ENCODE measurements around the gene PARP2.

The PARP2 gene, protein sequence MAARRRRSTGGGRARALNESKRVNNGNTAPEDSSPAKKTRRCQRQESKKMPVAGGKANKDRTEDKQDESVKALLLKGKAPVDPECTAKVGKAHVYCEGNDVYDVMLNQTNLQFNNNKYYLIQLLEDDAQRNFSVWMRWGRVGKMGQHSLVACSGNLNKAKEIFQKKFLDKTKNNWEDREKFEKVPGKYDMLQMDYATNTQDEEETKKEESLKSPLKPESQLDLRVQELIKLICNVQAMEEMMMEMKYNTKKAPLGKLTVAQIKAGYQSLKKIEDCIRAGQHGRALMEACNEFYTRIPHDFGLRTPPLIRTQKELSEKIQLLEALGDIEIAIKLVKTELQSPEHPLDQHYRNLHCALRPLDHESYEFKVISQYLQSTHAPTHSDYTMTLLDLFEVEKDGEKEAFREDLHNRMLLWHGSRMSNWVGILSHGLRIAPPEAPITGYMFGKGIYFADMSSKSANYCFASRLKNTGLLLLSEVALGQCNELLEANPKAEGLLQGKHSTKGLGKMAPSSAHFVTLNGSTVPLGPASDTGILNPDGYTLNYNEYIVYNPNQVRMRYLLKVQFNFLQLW

DNA sequence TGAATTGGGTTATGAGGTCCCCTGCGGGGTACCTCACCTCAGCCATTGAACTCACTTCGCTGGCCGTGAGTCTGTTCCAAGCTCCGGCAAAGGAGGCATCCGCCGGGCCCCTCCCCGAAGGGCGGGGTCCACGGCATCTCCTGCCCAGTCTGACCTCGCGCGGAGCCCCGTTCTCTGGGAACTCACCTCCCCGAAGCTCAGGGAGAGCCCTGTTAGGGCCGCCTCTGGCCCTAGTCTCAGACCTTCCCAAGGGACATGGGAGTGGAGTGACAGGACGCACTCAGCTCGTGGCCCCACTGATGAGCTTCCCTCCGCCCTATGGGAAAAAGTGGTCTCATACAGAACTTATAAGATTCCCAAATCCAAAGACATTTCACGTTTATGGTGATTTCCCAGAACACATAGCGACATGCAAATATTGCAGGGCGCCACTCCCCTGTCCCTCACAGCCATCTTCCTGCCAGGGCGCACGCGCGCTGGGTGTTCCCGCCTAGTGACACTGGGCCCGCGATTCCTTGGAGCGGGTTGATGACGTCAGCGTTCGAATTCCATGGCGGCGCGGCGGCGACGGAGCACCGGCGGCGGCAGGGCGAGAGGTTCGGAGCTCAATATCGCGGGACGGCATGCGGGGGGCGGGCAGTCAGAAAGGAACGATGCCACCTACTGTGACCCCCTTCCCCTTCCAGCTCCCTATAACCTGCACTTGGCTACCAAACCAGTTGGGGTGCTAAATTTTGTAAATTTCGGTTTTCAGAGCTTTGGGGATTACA lies at the start of gene PARP2:
Gene PARP2 (plus strand): TSS at position 544 of the 770 bp plus-strand sequence. CDS start 7 bp downstream, at position 551.
- peak; percentile 99 for DNase-seq
- no peak for TF ChIP-seq CTCF (IDR thresholded peaks at IDR 0.05; ENCODE audit: low read depth, low read length)
- Histone ChIP-seq H3K27me3 (ENCODE audit: insufficient read depth, low read depth, severe bottlenecking) (no peaks in the 10 kb centered on the region), H3K4me3 (ENCODE audit: low read depth, low read length) (peak within 1 kb of the TSS; percentile 100), H3K36me3 (peaks cover 36% of the 10 kb centered on the region), H3K9me3 (ENCODE audit: severe bottlenecking) (no peaks in the 10 kb centered on the region), H3K27ac (peak within 1 kb of the TSS; percentile 90)

DNA sequence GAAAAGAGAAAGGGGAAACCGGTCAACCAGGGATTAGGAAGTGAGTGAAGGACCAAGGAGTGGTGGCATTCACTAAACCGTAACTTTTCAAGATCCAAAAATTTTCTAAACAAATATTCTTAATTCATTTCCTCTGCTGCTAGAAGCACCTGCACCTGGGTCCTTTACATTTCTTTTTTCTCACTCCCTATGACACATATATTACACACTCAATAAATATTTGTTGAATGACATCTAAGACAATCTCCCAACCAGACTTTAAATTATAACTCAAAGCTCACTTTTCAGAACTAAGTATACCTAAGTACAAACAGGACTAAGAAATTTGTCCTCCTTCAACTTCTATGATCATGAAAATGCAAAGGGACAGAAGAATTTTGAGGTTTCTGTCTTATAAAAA lies 48.8 kb upstream of the PARP2 start:
- no peaks in the 10 kb centered on the region for H3K27me3 ChIP-seq (ENCODE audit: insufficient read depth, low read depth, severe bottlenecking)
- no peak for TF ChIP-seq CTCF (IDR thresholded peaks at IDR 0.05; ENCODE audit: low read depth, low read length)
- H3K9me3 ChIP-seq (ENCODE audit: severe bottlenecking): no peaks in the 10 kb centered on the region
- DNase-seq: no peak
- H3K4me3 ChIP-seq (ENCODE audit: low read depth, low read length): no peak overlapping the region
- no peak overlapping the region for H3K27ac ChIP-seq
- H3K36me3 ChIP-seq: peaks cover 41% of the 10 kb centered on the region

- Histone ChIP-seq H3K36me3 (peaks cover 43% of the 10 kb centered on the region), H3K9me3 (ENCODE audit: severe bottlenecking) (no peaks in the 10 kb centered on the region), H3K4me3 (ENCODE audit: low read depth, low read length) (no peak overlapping the region), H3K27ac (no peak overlapping the region), H3K27me3 (ENCODE audit: insufficient read depth, low read depth, severe bottlenecking) (no peaks in the 10 kb centered on the region)
- no peak for TF ChIP-seq CTCF (IDR thresholded peaks at IDR 0.05; ENCODE audit: low read depth, low read length)
- no peak for DNase-seq
These were observed 48.4 kb upstream of the PARP2 start for GRCh38 chr14:20295067-20295466.

DNA sequence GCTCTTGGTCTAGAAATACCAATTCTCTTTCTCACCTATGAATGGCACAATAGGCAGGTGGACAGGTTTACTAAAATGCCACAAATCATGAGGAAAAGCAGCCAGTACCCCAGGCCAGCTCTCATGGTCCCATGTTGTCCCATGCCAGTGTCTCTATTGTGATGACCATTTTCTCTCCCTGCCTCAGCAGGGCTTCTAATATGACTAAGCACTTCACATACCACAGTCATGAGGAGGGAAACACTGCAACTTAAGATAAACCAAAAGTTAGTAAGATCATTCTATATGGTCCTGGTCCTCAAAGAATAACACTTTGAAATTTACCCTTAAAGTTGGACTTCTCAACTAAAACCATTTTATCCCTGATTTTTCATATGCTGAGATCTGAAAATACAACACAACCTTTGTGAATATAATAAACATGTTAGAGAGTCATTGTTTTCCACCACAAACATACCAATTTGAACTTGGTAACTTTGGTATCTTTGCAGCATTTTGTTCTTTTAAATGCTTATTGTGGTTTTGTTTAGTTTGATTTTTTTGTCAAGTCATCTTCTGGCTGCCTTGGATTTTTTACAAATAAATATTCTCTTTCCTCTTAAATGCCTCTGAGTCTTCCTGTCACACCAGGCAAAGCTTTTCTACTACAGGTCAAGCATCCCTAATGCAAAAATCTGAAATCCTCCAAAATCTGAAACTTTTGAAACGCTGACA lies 41.2 kb upstream of the PARP2 start:
- H3K9me3 ChIP-seq (ENCODE audit: severe bottlenecking): no peaks in the 10 kb centered on the region
- no peaks in the 10 kb centered on the region for H3K27me3 ChIP-seq (ENCODE audit: insufficient read depth, low read depth, severe bottlenecking)
- no peak for TF ChIP-seq CTCF (IDR thresholded peaks at IDR 0.05; ENCODE audit: low read depth, low read length)
- H3K27ac ChIP-seq: no peak overlapping the region
- H3K36me3 ChIP-seq: peaks cover 22% of the 10 kb centered on the region
- no peak for DNase-seq
- no peak overlapping the region for H3K4me3 ChIP-seq (ENCODE audit: low read depth, low read length)

DNA sequence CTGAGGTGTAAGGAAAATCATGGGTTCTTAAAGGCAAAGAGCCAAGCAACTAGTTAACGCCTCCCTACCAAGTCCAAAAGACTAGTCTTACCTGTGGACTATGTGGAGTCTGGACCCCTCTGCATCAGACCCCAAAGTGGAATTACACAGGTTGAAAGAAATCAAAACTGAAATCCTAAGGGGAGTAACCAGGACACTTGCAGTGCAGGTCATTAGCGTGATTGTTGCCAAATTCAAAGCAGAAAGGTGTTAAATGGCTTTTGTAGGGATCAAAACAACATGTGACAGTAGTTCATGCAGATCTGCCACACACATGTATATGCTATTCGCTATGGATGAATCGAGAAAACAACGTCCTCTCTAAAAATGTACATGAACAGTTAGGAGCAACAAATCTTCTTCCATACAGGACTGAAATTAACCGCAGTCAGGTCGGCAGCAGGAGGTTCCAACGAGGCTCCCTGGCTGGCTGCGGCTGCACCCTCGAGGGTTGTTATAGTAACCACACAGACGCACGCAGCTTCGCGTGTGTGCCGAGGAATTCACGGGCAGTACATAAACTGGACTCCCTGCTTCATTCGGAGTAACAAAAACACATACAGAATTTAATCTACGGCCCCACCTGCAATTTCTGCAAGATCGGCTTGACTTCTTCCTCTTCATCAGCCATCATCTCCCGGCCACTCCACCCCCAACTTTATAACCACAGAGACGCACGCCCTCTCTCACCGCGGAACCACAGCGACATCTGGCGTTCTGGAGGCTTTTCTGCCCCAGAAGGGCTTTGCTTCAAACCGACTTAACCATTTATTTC lies 38.0 kb upstream of the PARP2 start, which contains the start of gene TTC5:
Gene TTC5 (minus strand): TSS at position 687 of the 814 bp plus-strand sequence. CDS start 14 bp downstream, at position 673.
- DNase-seq: peak; percentile 83
- Histone ChIP-seq H3K36me3 (peaks cover 2% of the 10 kb centered on the region), H3K9me3 (ENCODE audit: severe bottlenecking) (no peaks in the 10 kb centered on the region), H3K4me3 (ENCODE audit: low read depth, low read length) (peak within 1 kb of the TSS; percentile 82), H3K27ac (no peak within 1 kb of the TSS), H3K27me3 (ENCODE audit: insufficient read depth, low read depth, severe bottlenecking) (no peaks in the 10 kb centered on the region)
- TF ChIP-seq CTCF (IDR thresholded peaks at IDR 0.05; ENCODE audit: low read depth, low read length): peak; percentile 89

All from WERI-Rb-1 (cell line).